Measurements from ENCODE around the gene EID2B. TPM values are rescaled to one million over a fixed set of nuclear protein-coding genes. Genes with fewer than 3 reads are reported as not detected.

Gene EID2B
- total RNA-seq, 1 experiment from 2014 or later = 2.2 TPM

DNA sequence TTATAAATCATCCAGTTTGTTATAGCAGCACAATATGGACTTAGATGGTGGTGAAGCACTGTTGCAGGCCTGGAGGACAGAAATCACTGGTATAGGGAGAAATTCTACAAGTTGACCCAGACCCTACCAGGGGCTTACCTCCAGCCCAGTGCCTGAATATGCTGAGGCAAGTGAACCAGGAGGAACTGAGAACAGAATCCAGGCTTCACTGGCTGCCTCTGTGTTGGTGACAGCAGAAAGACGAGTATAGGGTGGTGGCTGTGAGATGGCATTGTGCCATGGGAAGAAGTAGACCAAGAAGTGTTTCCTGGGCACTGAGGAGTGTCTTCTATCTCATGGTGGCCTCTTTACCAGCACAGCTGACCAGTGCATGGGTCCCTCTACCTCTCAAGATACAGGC, 23.2 kb upstream of the EID2B start:
- no peaks in the 10 kb centered on the region for H3K4me1 Mint-ChIP-seq
- WGBS (ENCODE audit: extremely low coverage, insufficient read length, low lambda C conversion rate) = no CpG with 5 or more reads among the region's 1 CpG
- TF ChIP-seq, protein P1, sequence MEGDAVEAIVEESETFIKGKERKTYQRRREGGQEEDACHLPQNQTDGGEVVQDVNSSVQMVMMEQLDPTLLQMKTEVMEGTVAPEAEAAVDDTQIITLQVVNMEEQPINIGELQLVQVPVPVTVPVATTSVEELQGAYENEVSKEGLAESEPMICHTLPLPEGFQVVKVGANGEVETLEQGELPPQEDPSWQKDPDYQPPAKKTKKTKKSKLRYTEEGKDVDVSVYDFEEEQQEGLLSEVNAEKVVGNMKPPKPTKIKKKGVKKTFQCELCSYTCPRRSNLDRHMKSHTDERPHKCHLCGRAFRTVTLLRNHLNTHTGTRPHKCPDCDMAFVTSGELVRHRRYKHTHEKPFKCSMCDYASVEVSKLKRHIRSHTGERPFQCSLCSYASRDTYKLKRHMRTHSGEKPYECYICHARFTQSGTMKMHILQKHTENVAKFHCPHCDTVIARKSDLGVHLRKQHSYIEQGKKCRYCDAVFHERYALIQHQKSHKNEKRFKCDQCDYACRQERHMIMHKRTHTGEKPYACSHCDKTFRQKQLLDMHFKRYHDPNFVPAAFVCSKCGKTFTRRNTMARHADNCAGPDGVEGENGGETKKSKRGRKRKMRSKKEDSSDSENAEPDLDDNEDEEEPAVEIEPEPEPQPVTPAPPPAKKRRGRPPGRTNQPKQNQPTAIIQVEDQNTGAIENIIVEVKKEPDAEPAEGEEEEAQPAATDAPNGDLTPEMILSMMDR (conservative IDR thresholded peaks at IDR 0.05) = no peak

More for the DNA sequence above, 23.2 kb upstream of the EID2B start:
- Histone ChIP-seq H2BK15ac (ENCODE audit: low read depth, low read length) (no peak overlapping the region), H3K9me3 (ENCODE audit: control insufficient read depth, low read depth, low read length) (no peaks in the 10 kb centered on the region), H4K91ac (ENCODE audit: insufficient read length, low read depth, low read length) (no peak overlapping the region), H3K56ac (ENCODE audit: insufficient read length, low read depth, low read length) (no peak overlapping the region), H4K5ac (ENCODE audit: insufficient read length, low read depth, low read length) (no peak overlapping the region), H3K23ac (ENCODE audit: insufficient read length, low read depth, low read length) (no peak overlapping the region), H3K4ac (ENCODE audit: low read depth, low read length) (no peak overlapping the region), H3K79me2 (ENCODE audit: insufficient read depth, low read length) (no peaks in the 10 kb centered on the region), H2BK5ac (ENCODE audit: insufficient read length, low read length) (no peak overlapping the region), H3K9ac (ENCODE audit: extremely low read depth, insufficient read length, low read length) (no peak overlapping the region), H2AFZ (ENCODE audit: low read length) (no peak overlapping the region), H3T11ph (ENCODE audit: low read length) (no peak overlapping the region), H3K27ac (ENCODE audit: insufficient read length, low read depth, low read length) (no peak overlapping the region), H3K27me3 (ENCODE audit: insufficient read depth, low read length) (no peaks in the 10 kb centered on the region), H3K23me2 (ENCODE audit: insufficient read length, low read depth, low read length, poor library complexity, severe bottlenecking) (no peaks in the 10 kb centered on the region), H2BK12ac (ENCODE audit: insufficient read length, low read depth, low read length) (no peak overlapping the region), H3K4me2 (ENCODE audit: insufficient read depth, insufficient read length, low read length) (no peak overlapping the region), H3K14ac (ENCODE audit: insufficient read depth, low read length) (no peak overlapping the region), H3K18ac (ENCODE audit: insufficient read length, low read depth, low read length) (no peak overlapping the region), H2BK120ac (ENCODE audit: low read depth, low read length, poor library complexity, severe bottlenecking) (no peak overlapping the region), H2BK20ac (ENCODE audit: low read depth, low read length, poor library complexity, severe bottlenecking) (no peak overlapping the region), H4K8ac (replicated peaks; ENCODE audit: insufficient read length, low read depth, low read length) (no peak overlapping the region), H4K20me1 (ENCODE audit: control insufficient read depth, insufficient read depth, insufficient read length) (no peaks in the 10 kb centered on the region), H3K79me1 (ENCODE audit: insufficient read depth, low read depth, low read length, poor library complexity, severe bottlenecking) (no peaks in the 10 kb centered on the region), H3K4me1 (ENCODE audit: insufficient read depth, low read length) (no peaks in the 10 kb centered on the region), H2AK5ac (ENCODE audit: insufficient read length, low read length) (no peak overlapping the region)
- Mint-ChIP-seq H3K27ac (no peak overlapping the region), H3K4me3 (no peak overlapping the region), H3K9me3 (no peaks in the 10 kb centered on the region), H3K36me3 (ENCODE audit: insufficient read depth in 1 of 3, low read depth in 3 of 3) (no peaks in the 10 kb centered on the region), H3K27me3 (ENCODE audit: low read depth) (peaks cover 6% of the 10 kb centered on the region)
- no peak for DNase-seq
